Muscle layer of duodenum (tissue), 2 donors: Measurements from ENCODE around the gene EPS8L1.

Experiments
- H3K27ac ChIP-seq: one replicate; pipeline ENCODE4 v1.7.0; 2013; ENCODE audit warnings: mild to moderate bottlenecking, low read length
- H3K27me3 ChIP-seq: one replicate; pipeline ENCODE4 v1.7.0; 2013; ENCODE audit warnings: low read depth, mild to moderate bottlenecking, control low read depth, low read length
- H3K36me3 ChIP-seq, 2 donors: one replicate each; pipeline ENCODE4 v1.7.0; 2013; ENCODE audit warnings: low read length in 2 of 2, control low read depth in 1 of 2, mild to moderate bottlenecking in 1 of 2; ENCODE audit not compliant: insufficient read depth in 2 of 2, control insufficient read depth in 1 of 2
- H3K4me1 ChIP-seq, 2 donors: one replicate each; pipeline ENCODE4 v1.7.0; 2013; ENCODE audit warnings: low read length in 2 of 2, mild to moderate bottlenecking in 2 of 2, control low read depth in 1 of 2, moderate library complexity in 1 of 2; ENCODE audit not compliant: insufficient read depth in 2 of 2, control insufficient read depth in 1 of 2
- H3K4me3 ChIP-seq, 2 donors: one replicate each; pipeline ENCODE4 v1.7.0; 2013; ENCODE audit warnings: low read length in 2 of 2, low read depth in 1 of 2, mild to moderate bottlenecking in 1 of 2
- H3K9me3 ChIP-seq, 2 donors: one replicate each; pipeline ENCODE4 v1.7.0; 2013; ENCODE audit warnings: low read length in 2 of 2, control low read depth in 1 of 2, mild to moderate bottlenecking in 1 of 2; ENCODE audit not compliant: control insufficient read depth in 1 of 2
- donor health status: healthy.

Gene EPS8L1

DNA sequence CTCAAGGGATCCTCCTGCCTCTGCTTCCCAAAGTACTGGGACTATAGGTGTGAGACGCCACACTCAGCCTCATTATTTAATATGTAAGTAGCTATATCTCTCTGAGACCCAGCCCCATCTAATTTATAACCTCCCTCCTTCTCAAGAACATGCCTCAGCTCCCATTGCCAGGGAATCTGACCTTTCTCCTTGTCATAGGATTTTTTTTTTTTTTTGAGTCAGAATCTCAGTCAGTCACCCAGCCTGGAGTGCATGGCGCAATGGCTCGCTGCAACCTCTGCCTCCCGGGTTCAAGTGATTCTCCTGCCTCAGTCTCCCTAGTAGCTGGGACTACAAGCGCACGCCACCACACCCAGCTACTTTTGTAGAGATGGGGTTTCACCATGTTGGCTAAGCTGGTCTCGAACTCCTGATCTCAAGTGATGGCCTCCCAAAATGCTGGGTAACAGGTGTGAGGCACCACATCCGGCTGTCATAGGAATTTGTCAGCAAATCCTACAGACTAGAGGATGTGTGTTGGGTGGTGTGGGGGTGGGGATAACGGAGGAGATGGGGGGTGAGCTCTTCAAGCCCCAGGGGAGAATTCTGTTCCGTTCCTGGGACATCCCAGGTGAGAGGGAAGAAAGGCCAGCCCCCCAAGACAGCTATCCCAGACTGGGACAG, 5.1 kb upstream of the EPS8L1 start:
- H3K9me3 ChIP-seq = peaks cover 0 to 8% of the 10 kb centered on the region in 2 donors
- H3K4me3 ChIP-seq = no peak overlapping the region
- no peaks in the 10 kb centered on the region for H3K36me3 ChIP-seq
- no peak overlapping the region for H3K27ac ChIP-seq
- peaks cover 0 to 6% of the 10 kb centered on the region in 2 donors for H3K4me1 ChIP-seq
- peaks cover 13% of the 10 kb centered on the region for H3K27me3 ChIP-seq

DNA sequence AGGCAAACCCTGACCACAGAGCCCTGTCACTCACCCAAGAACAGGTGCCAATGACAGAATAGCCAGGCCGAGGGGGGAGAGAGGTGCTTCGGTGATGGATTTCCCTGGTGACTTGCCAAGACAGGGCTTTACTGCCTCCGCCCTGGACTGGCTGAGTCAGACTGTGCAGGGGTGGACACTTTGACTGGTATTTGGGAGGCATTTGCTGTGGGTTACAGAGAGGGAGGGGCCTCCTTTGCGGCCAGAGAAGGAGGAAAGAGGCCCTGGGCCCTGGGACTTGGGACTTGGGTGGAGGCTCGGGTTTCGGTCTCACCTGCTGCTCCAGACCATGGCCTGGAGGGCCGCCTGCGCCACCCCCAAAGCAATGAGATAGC, 4.6 kb upstream of the EPS8L1 start:
- Histone ChIP-seq H3K27me3 (peaks cover 13% of the 10 kb centered on the region), H3K4me1 (peaks cover 0 to 6% of the 10 kb centered on the region in 2 donors), H3K27ac (no peak overlapping the region), H3K36me3 (no peaks in the 10 kb centered on the region), H3K9me3 (peaks cover 0 to 8% of the 10 kb centered on the region in 2 donors), H3K4me3 (no peak overlapping the region)

DNA sequence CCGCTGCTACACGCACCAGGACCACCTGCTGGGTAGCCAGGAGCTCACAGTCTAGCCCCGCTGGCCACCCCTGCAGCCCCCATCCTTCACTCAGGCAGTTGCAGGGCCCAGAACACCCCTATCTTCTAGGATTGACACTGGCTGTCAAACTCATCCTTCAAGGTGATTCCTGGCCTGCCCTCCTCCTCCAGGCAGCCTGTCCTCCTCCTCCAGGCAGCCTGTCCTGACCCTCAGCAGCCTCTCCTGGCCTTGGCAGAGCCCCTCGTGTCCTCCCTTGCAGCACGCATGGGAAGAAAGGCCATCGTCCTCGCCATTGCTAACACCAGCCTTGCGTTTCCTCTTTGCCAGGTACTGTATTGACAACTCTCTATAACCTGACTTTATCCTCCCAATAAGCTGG, 3.8 kb upstream of the EPS8L1 start:
- no peak overlapping the region for H3K27ac ChIP-seq
- H3K27me3 ChIP-seq = peaks cover 13% of the 10 kb centered on the region
- H3K4me1 ChIP-seq = peaks cover 0 to 6% of the 10 kb centered on the region in 2 donors
- H3K36me3 ChIP-seq = no peaks in the 10 kb centered on the region
- H3K9me3 ChIP-seq = peaks cover 0 to 8% of the 10 kb centered on the region in 2 donors
- no peak overlapping the region for H3K4me3 ChIP-seq

GRCh38 chr19:55076321-55076720, 652 bp downstream of the EPS8L1 start:
- Histone ChIP-seq H3K27ac (no peak overlapping the region), H3K4me3 (no peak overlapping the region), H3K27me3 (peaks cover 17% of the 10 kb centered on the region), H3K4me1 (peaks cover 5 to 16% of the 10 kb centered on the region in 2 donors), H3K9me3 (peaks cover 0 to 8% of the 10 kb centered on the region in 2 donors), H3K36me3 (no peaks in the 10 kb centered on the region)

- no peak overlapping the region for H3K27ac ChIP-seq
- H3K4me1 ChIP-seq = peaks cover 5 to 23% of the 10 kb centered on the region in 2 donors
- H3K4me3 ChIP-seq = no peak overlapping the region
- H3K36me3 ChIP-seq = no peaks in the 10 kb centered on the region
- peaks cover 20% of the 10 kb centered on the region for H3K27me3 ChIP-seq
- peaks cover 0 to 8% of the 10 kb centered on the region in 2 donors for H3K9me3 ChIP-seq
Observed at GRCh38 chr19:55077106-55077505, 1.4 kb downstream of the EPS8L1 start.

- Histone ChIP-seq H3K27me3 (peaks cover 35% of the 10 kb centered on the region), H3K4me1 (peaks cover 5 to 27% of the 10 kb centered on the region in 2 donors), H3K27ac (no peak overlapping the region), H3K4me3 (no peak overlapping the region), H3K9me3 (no peaks in the 10 kb centered on the region), H3K36me3 (no peaks in the 10 kb centered on the region)
Observed at GRCh38 chr19:55078996-55079395, 3.3 kb downstream of the EPS8L1 start.

DNA sequence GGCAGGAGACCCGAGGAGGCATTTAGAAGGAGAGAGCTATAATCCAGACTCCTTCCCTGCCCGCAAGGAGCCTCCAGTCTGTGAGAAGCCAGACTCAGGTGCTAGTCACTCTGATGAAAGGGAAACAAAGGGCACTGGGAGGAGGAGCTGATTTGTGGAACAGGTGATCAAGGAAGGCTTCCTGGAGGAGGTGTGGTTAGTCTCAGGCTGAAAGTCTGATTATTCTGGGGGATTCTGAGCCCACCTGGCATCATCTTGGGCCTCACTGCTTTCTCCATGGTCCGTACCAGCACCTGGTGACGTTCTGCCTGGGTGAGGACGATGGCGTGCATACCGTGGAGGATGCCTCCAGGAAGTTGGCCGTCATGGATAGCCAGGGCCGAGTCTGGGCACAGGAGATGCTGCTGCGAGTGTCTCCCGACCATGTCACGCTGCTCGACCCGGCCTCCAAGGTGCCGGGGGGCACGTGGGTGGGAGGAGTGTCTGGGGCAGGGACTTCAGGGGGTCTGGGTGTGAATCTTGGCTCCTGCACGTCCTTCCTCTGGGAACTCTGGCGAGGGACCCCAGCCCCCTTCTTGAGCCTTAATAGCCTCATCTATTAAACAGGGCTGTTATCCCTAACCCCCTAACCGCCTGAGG, 3.9 kb downstream of the EPS8L1 start:
- no peak overlapping the region for H3K4me3 ChIP-seq
- no peaks in the 10 kb centered on the region for H3K36me3 ChIP-seq
- H3K9me3 ChIP-seq = no peaks in the 10 kb centered on the region
- peaks cover 41% of the 10 kb centered on the region for H3K27me3 ChIP-seq
- H3K27ac ChIP-seq = no peak overlapping the region
- H3K4me1 ChIP-seq = peaks cover 5 to 27% of the 10 kb centered on the region in 2 donors

DNA sequence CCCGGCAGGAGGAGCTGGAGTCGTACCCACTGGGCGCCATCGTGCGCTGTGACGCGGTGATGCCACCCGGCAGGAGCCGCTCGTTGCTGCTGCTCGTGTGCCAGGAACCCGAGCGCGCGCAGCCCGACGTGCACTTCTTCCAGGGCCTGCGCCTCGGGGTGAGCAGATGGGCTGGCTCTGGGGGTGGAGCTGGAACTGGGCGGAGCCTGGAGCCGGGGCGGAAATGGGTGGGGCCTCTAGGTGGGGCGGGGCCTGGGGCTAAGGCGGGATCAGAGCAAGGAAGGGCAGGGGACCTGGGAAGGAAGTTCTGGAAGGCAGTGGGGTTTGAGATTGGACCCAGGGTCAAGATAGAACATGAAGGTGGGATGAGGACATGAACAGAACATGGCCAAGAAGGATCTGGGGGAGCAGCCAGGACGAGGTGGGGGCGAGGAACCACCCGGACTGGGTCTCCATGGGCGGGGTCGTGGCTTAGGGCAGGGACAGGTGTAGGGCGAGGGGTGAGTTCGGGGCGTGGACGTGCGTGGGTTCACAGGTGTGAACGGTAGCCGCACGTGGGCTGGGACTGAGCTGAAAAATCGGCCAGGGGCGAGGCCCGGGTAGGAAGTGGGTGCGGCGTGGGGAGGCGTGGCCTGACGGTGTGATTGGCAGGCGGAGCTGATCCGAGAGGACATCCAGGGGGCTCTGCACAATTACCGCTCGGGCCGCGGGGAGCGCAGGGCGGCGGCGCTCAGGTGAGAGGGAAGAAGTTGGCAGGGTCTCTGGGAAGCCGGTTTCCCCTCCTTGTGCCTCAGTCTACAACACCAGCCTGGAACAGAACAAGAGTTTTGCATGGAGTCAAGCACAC, 4.7 kb downstream of the EPS8L1 start:
- Histone ChIP-seq H3K9me3 (no peaks in the 10 kb centered on the region), H3K27ac (no peak overlapping the region), H3K4me1 (peaks cover 5 to 27% of the 10 kb centered on the region in 2 donors), H3K4me3 (peak overlapping the region; percentile 50 to 62), H3K27me3 (peaks cover 46% of the 10 kb centered on the region), H3K36me3 (no peaks in the 10 kb centered on the region)

- no peaks in the 10 kb centered on the region for H3K36me3 ChIP-seq
- peaks cover 46% of the 10 kb centered on the region for H3K27me3 ChIP-seq
- peaks cover 5 to 30% of the 10 kb centered on the region in 2 donors for H3K4me1 ChIP-seq
- H3K9me3 ChIP-seq = no peaks in the 10 kb centered on the region
- no peak overlapping the region for H3K27ac ChIP-seq
- peak overlapping the region; percentile 50 to 62 for H3K4me3 ChIP-seq
Observed at GRCh38 chr19:55080968-55081769, 5.5 kb downstream of the EPS8L1 start.

DNA sequence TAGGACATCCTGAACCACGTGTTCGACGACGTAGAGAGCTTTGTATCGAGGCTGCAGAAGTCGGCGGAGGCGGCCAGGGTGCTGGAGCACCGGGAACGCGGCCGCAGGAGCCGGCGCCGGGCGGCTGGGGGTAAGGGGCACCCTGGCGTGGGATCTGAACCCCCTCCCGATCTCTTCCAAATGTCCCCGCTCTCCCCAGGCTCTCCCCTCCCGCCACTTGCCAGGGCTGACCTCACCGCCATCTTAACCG, 6.0 kb downstream of the EPS8L1 start:
- H3K4me3 ChIP-seq = peak overlapping the region in 1 of 2 donors; percentile 50
- peaks cover 46% of the 10 kb centered on the region for H3K27me3 ChIP-seq
- H3K36me3 ChIP-seq = no peaks in the 10 kb centered on the region
- no peaks in the 10 kb centered on the region for H3K9me3 ChIP-seq
- no peak overlapping the region for H3K27ac ChIP-seq
- H3K4me1 ChIP-seq = peaks cover 5 to 35% of the 10 kb centered on the region in 2 donors
